ENCODE data around the gene ZNF598. TPM values are rescaled to one million over a fixed set of nuclear protein-coding genes. Genes with fewer than 3 reads are reported as not detected.
A peak's percentile ranks its signal among the peaks of the same experiment; 100 is the strongest.

Gene ZNF598
- total and polyA plus RNA-seq, 10 of the 15 experiments (the other 5 are each of a cell fraction or from before 2014, with no cell fraction given) = 0.08 to 74.0 (median 14.4) TPM

- Histone ChIP-seq H3K4me1 (ENCODE audit: control insufficient read depth, insufficient read depth, low read length) (peaks cover 2% of the 10 kb centered on the region; the same call in 1 of the 2 replicates), H3K36me3 (ENCODE audit: control insufficient read depth in 2 of 2, insufficient read depth in 2 of 2, low read length in 1 of 2) (no peaks in the 10 kb centered on the region), H3K4me2 (ENCODE audit: control insufficient read depth, insufficient read depth) (no peak overlapping the region), H4K20me1 (ENCODE audit: control insufficient read depth, insufficient read depth) (peaks cover 5% of the 10 kb centered on the region; the same call in 1 of the 2 replicates), H2AFZ (ENCODE audit: control insufficient read depth, low read depth, low read length) (no peak overlapping the region), H3K27ac (ENCODE audit: control insufficient read depth, insufficient read depth) (no peak overlapping the region), H3K4me3 (no peak overlapping the region), H3K79me2 (ENCODE audit: control insufficient read depth, insufficient read depth, low read length) (no peaks in the 10 kb centered on the region), H3K27me3 (replicated peaks in 1 of 2; ENCODE audit: control insufficient read depth in 2 of 2, insufficient read depth in 2 of 2, low read length in 1 of 2) (peaks cover 11 to 13% of the 10 kb centered on the region in 2 experiments), H3K9me3 (replicated peaks; ENCODE audit: control insufficient read depth, insufficient read depth, low read length) (no peaks in the 10 kb centered on the region), H3K9ac (ENCODE audit: control insufficient read depth, insufficient read depth, low read length) (no peak overlapping the region)
- SMC1A ChIA-PET (ENCODE audit: uncharacterized antibody, unreplicated experiment) = interaction anchor here (0.9 kb wide), 1 partner anchor 112 kb away, joined by 4 read pairs; no protein-coding TSS in a partner anchor
- ATAC-seq = no peak
- intact Hi-C loops (cut with micrococcal nuclease; ENCODE audit: unreplicated experiment) = no loop called here
- POLR2A ChIA-PET = no interaction called here
- no peak for TF ChIP-seq NR2F1 (conservative IDR thresholded peaks at IDR 0.05)
- TF ChIP-seq SMARCA5 (IDR thresholded peaks at IDR 0.05) = no peak
- no peak for TF ChIP-seq CBX3 (IDR thresholded peaks at IDR 0.05; ENCODE audit: borderline replicate concordance, low read depth)
- BruUV-seq (replicated peaks) = no TSS peak
- WGBS (ENCODE audit: insufficient coverage, insufficient replicate concordance, low lambda C conversion rate, missing lambda C conversion rate) = 29% methylated on average over 3 of the region's 3 CpGs
- CTCF ChIA-PET = no interaction called here
- RAD21 ChIA-PET (ENCODE audit: unreplicated experiment) = no interaction called here
- no peak for FAIRE-seq
- in situ Hi-C loops (cut with MboI) = no loop called here
- DNase-seq (ENCODE audit: low read depth, low spot score) = no peak
Measured at GRCh38 chr16:2028146-2028545, 18.5 kb upstream of the ZNF598 start.

DNA sequence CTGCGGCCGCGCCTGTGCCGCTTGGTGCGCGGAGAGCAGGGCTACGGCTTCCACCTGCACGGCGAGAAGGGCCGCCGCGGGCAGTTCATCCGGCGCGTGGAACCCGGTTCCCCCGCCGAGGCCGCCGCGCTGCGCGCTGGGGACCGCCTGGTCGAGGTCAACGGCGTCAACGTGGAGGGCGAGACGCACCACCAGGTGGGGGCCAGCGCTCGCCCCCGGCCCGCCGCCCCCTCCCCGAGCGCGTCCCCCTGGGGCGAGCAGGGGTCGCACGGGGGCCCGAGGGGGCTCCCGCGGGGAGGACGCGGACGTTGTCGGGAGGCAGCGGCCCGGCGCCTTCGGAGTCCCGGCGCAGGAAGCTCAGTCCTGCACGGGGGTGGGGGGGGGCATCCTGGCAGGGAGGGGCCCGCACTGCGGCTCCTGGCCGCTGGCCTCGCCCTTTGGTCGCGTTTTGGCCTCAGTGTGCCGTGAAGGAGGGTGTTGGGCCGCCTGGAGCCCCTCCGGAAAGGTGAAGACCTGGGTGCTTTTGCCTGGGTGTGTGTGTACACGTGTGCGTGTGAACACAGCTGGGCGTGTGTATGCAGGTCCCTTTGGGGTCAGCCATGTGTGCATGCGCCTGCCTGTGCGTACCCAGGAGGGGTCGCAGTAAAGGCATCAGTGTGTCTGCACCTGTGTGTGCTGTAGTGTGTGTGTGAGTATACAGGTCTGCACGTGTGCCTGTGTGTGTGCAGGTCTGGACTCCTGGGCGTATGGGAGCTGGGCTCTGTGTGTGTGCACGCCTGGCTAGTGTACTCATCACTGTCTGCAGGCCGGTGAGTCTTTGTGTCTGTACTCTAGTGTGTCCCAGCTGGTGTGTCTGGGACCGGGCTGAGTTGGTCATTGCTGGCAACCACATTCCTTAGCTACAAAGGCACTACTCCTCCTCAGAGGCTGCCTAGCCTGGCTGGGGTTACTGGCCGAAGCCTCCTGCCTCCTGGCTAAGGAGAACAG is 17.7 kb upstream of the ZNF598 start:
- Histone ChIP-seq H3K36me3 (ENCODE audit: control insufficient read depth in 2 of 2, insufficient read depth in 2 of 2, low read length in 1 of 2) (no peaks in the 10 kb centered on the region), H3K79me2 (ENCODE audit: control insufficient read depth, insufficient read depth, low read length) (no peaks in the 10 kb centered on the region), H3K4me3 (no peak overlapping the region; the same call in 1 of the 2 replicates), H3K9ac (ENCODE audit: control insufficient read depth, insufficient read depth, low read length) (no peak overlapping the region), H3K27me3 (replicated peaks in 1 of 2; ENCODE audit: control insufficient read depth in 2 of 2, insufficient read depth in 2 of 2, low read length in 1 of 2) (peaks cover 11 to 13% of the 10 kb centered on the region in 2 experiments), H3K4me1 (ENCODE audit: control insufficient read depth, insufficient read depth, low read length) (peaks cover 7% of the 10 kb centered on the region), H3K9me3 (replicated peaks; ENCODE audit: control insufficient read depth, insufficient read depth, low read length) (no peaks in the 10 kb centered on the region), H3K27ac (ENCODE audit: control insufficient read depth, insufficient read depth) (no peak overlapping the region), H4K20me1 (ENCODE audit: control insufficient read depth, insufficient read depth) (peaks cover 5% of the 10 kb centered on the region; the same call in 1 of the 2 replicates), H2AFZ (ENCODE audit: control insufficient read depth, low read depth, low read length) (no peak overlapping the region), H3K4me2 (ENCODE audit: control insufficient read depth, insufficient read depth) (peak overlapping the region; percentile 9; the same call in 1 of the 2 replicates)
- SMC1A ChIA-PET (ENCODE audit: uncharacterized antibody, unreplicated experiment) = no interaction called here
- POLR2A ChIA-PET = no interaction called here
- no TSS peak for BruUV-seq (replicated peaks)
- RAD21 ChIA-PET (ENCODE audit: unreplicated experiment) = no interaction called here
- WGBS (ENCODE audit: insufficient coverage, insufficient replicate concordance, low lambda C conversion rate, missing lambda C conversion rate) = 15% methylated on average over 22 of the region's 76 CpGs
- ATAC-seq = no peak
- DNase-seq (ENCODE audit: low read depth, low spot score) = no peak
- peak; percentile 35 for FAIRE-seq
- intact Hi-C loops (cut with micrococcal nuclease; ENCODE audit: unreplicated experiment) = no loop called here
- CTCF ChIA-PET = no interaction called here
- in situ Hi-C loops (cut with MboI) = no loop called here
- no peak for TF ChIP-seq USF2 (IDR thresholded peaks at IDR 0.05; ENCODE audit: borderline replicate concordance, low read depth, low read length)
- 0 out of 2 replicates have a peak, but pooled peaks have one; percentile 78 for TF ChIP-seq EZH2 (IDR thresholded peaks at IDR 0.05; ENCODE audit: borderline replicate concordance, control insufficient read depth, low read depth, low read length)
- no peak for TF ChIP-seq EP300 (IDR thresholded peaks at IDR 0.05; ENCODE audit: borderline replicate concordance in 1 of 2, control insufficient read depth in 1 of 2, low read depth in 2 of 2, low read length in 2 of 2)
- TF ChIP-seq ATF7 (IDR thresholded peaks at IDR 0.05; ENCODE audit: low read depth) = no peak
- TF ChIP-seq TARDBP (IDR thresholded peaks at IDR 0.05; ENCODE audit: borderline replicate concordance) = no peak
- TF ChIP-seq BHLHE40 (IDR thresholded peaks at IDR 0.05; ENCODE audit: borderline replicate concordance in 1 of 2, low read depth in 2 of 2, low read length in 1 of 2) = peak in 1 of 2 experiments; percentile 38; a peak in 1 of 4 replicates
- TF ChIP-seq CEBPB (IDR thresholded peaks at IDR 0.05; ENCODE audit: borderline replicate concordance in 1 of 2, low read depth in 2 of 2, low read length in 2 of 2) = no peak
